Measurements from ENCODE around the gene ZNF85.
"Not testable (repeated sequence)": the region's sequence is repeated elsewhere in the genome, so short reads cannot be mapped to it uniquely, and the experiment has no call there.

The ZNF85 gene

DNA sequence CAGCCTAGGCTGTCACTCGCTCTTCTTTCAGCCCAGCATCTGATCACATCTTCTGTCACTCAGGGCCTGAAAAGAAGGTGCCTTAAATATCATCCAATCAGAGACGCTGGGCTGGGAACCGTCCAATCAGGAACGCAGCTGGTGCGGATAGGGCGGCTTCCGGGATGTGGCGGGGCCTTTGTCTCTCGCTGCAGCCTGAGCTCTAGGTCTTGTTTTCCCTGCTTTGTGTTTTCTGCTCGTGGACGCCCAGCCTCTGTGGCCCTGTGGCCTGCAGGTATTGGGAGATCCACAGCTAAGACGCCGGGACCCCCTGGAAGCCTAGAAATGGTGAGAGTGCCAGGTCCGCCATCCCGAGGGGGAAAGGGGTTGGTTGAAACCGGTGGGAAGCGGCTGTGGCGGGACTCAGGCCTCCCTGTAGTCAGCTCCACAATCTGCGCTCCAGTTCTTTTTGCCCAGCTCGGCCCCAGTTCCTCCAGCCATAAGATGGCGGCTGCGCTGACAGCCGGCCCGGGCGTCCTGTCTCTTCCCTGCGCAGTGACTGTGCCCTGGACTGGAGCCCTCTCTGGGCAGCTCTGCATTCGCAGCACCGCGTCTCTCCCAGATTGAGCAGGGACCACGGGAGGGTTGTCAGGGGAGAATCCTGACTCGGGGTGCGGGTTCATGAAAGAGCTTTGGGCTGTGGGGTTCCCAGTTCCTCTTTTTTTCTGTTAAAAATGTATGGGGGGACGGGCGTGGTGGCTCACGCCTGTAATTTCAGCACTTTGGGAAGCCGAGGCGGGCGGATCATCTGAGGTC, at the start of gene ZNF85:
Gene ZNF85 (plus strand): TSS at position 175 of the 795 bp plus-strand sequence. CDS start 150 bp downstream, at position 325.
- DNase-seq = peak; percentile 82

DNA sequence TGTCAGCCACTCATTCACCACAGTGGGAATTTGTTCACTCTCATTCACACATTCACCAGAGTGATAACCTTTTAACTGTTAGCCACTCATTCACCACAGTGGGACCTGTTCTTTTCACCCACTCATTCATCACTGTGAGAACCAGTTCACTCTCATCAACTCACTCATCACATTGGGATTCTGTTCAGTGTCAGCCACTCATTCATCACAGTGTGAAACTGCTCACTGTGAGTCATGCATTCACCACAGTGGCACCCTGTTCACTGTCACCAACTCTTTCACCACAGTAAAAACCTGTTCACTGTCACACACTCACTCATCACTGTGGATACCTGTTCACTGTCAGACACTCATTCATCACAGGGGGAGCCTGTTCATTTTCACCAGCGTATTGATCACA, 43.5 kb upstream of the ZNF85 start:
- no peak for DNase-seq

DNA sequence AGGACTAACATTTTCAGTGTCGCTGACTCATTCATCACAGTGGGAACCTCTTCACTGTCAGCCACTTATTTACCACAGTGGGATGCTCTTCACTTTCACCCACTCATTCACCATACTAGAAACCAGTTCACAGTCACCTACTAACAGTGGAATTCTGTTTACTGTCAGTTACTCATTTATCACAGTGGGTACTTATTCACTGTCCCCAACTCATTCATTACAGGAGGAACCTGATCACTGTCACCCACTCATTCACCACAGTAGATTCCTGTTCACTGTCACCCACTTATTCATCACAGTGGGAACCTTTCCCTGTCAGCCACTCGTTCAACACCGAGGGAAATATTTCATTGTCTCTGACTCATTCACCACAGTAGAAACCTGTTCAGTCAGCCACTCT, 10.1 kb upstream of the ZNF85 start:
- no peak for DNase-seq

GRCh38 chr19:20925481-20925880, 2.4 kb downstream of the ZNF85 start:
- no peak for DNase-seq

DNA sequence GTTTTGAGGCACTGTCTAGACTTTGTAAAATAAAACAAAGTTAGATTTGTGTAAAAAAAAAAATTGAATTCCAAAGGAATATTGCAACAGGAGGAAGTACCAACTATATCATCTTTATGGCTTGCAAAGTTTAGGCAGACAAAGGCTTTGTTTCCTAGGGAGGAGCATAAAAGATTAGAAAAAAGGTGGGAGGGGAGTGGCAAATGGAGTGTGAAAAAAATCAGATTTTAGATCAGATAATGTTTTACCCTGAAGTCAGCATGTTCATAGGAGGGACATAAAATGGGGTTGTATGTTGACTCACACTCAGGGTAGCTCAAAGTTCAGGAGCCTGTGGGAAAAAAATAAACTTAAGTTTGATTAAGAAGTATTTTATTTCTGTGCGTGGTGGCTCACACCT, 3.7 kb downstream of the ZNF85 start:
- no peak for DNase-seq

- no peak for DNase-seq
Observed at GRCh38 chr19:20928371-20928770, 5.3 kb downstream of the ZNF85 start.

GRCh38 chr19:20936322-20936947, 13.4 kb downstream of the ZNF85 start:
- not testable (repeated sequence) for DNase-seq

- DNase-seq = not testable (repeated sequence)
Observed at GRCh38 chr19:20952561-20953095, 29.6 kb downstream of the ZNF85 start.

DNA sequence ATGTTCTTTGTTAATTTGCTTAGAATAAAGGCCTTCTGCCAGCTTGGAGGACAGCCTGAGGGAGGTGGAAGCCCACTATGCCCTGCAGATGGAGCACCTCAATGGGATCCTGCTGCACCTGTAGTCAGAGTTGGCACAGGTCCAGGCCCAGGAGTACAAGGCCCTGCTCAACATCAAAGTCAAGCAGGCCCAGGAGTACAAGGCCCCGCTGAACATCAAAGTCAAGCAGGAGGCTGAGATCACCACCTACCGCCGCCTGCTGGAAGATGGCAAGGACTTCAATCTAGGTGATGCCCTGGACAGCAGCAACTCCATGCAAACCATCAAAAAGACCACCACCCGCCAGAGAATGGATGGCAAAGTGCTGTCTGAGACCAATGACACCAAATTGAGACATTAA, 41.7 kb downstream of the ZNF85 start:
- DNase-seq = no peak

DNA sequence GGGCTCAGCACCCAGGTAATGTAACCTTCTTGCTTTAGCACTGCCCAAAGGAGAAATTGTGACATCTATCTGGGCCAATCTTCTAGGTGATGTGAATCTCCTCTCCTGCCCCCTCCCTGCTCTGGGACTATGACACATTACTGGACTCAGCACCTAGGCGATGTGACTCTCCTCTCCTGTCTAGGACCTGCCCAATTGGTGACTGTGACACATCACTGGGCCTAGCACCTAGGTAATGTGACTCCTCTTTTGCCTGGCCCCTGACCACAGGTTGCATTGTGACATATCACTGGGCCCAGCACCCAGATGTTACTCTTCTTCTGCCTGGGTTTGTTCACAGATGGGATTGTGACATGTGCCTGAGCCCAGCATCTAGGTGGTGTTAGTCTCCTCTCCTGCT, 45.0 kb downstream of the ZNF85 start:
- DNase-seq = no peak

GRCh38 chr19:20969498-20969897, 46.4 kb downstream of the ZNF85 start:
- no peak for DNase-seq

DNA sequence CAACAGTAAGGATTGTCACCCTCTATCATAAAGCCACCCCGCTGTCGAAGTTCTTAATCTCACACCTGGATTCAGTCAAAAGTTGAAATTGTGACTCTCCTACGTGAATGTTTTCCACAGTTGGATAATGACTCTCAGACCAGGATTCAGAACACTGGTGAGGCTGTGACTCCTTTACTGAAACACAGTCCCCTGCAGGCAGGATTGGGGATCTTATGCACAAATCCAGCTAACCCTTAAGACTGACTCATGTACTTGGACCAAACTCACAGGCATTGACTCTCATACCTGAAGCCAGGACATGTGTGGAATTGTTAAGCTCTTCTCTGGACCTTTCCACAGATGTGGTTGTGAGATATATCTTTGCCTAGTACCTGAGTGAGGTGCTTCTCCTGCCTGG, 46.8 kb downstream of the ZNF85 start:
- no peak for DNase-seq

DNA sequence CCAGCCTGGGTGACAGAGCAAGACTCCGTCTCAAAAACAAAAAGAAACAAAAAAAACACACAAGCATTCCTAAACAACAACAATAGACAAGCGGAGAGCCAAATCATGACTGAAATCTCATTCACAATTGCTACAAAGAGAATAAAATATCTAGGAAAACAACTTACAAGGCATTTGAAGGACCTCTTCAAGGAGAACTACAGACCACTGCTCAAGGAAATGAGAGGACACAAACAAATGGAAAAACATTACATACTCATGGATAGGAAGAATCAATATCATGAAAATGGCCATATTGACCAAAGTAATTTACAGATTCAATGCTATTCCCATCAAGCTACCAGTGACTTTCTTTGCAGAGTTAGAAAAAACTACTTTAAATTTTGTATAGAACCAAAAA, 69.7 kb downstream of the ZNF85 start:
- DNase-seq = not testable (repeated sequence)

GRCh38 chr19:20999731-21000352, 76.8 kb downstream of the ZNF85 start:
- DNase-seq = peak; percentile 91
